GM12875 (cell line): ENCODE data around the gene GPR160.
"Not testable (repeated sequence)": the region's sequence is repeated elsewhere in the genome, so short reads cannot be mapped to it uniquely, and the experiment has no call there.

Experiments used
- H3K4me3 ChIP-seq: one replicate; pipeline ENCODE4 v1.5.1; 2011; ENCODE audit warnings: low read depth, low read length, control low read depth
- TF ChIP-seq, protein P1 (sequence below): IDR thresholded peaks from 2 replicates; pipeline ENCODE4 v1.5.1; 2011; ENCODE audit warnings: low read depth, mild to moderate bottlenecking, control low read depth, inconsistent platforms, low read length, moderate library complexity, borderline replicate concordance; ENCODE audit not compliant: insufficient read depth

The GPR160 gene

GRCh38 chr3:170010498-170010897, 27.3 kb upstream of the GPR160 start:
- TF ChIP-seq, protein P1, sequence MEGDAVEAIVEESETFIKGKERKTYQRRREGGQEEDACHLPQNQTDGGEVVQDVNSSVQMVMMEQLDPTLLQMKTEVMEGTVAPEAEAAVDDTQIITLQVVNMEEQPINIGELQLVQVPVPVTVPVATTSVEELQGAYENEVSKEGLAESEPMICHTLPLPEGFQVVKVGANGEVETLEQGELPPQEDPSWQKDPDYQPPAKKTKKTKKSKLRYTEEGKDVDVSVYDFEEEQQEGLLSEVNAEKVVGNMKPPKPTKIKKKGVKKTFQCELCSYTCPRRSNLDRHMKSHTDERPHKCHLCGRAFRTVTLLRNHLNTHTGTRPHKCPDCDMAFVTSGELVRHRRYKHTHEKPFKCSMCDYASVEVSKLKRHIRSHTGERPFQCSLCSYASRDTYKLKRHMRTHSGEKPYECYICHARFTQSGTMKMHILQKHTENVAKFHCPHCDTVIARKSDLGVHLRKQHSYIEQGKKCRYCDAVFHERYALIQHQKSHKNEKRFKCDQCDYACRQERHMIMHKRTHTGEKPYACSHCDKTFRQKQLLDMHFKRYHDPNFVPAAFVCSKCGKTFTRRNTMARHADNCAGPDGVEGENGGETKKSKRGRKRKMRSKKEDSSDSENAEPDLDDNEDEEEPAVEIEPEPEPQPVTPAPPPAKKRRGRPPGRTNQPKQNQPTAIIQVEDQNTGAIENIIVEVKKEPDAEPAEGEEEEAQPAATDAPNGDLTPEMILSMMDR = no peak
- H3K4me3 ChIP-seq = no peak overlapping the region

DNA sequence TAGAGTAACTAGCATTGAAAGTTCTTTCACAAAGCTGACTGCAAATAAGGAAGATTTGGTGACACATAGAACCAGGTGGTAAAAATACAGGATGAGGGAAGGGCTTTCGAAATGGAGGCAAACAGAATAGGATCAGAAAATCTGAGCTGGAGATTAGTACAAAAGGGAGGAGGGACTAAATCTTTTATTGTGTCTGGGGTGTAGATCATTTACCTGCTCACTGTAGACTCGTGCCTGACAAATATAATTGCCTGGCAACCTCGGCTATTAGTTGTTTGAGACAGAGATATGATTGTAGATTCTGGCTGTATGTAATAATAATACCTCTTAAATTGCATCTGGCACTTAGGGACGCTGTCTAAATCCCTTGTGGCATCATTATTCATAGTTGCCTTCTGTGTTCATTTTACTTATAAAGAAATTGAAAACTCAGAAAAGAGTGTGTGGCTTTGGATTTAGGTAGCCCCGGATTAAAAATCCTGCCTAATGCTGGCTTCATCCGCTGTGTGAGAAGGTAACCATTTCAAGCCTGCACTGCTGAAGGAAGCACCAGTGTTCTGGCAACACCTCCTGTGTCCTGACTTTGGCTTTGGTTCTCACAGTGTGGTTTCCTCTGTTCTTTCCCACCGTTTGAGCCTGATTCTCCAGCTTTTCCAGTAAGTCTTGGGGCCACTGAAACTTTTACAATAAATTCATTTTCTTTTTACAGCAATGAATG, 25.0 kb upstream of the GPR160 start:
- TF ChIP-seq, protein P1 = no peak

GRCh38 chr3:170016057-170016456, 21.7 kb upstream of the GPR160 start:
- H3K4me3 ChIP-seq = no peak overlapping the region
- TF ChIP-seq, protein P1 = no peak

More for the DNA sequence above, 25.0 kb upstream of the GPR160 start:
- H3K4me3 ChIP-seq = no peak overlapping the region

GRCh38 chr3:170019306-170019705, 18.5 kb upstream of the GPR160 start:
- H3K4me3 ChIP-seq = not testable (repeated sequence)

- TF ChIP-seq, protein P1 = 0 out of 2 replicates have a peak, but pooled peaks have one; percentile 7
- no peak overlapping the region for H3K4me3 ChIP-seq
Measured at GRCh38 chr3:170021083-170021482, 16.7 kb upstream of the GPR160 start.

GRCh38 chr3:170022336-170022735, 15.5 kb upstream of the GPR160 start:
- TF ChIP-seq, protein P1 = no peak
- H3K4me3 ChIP-seq = no peak overlapping the region

DNA sequence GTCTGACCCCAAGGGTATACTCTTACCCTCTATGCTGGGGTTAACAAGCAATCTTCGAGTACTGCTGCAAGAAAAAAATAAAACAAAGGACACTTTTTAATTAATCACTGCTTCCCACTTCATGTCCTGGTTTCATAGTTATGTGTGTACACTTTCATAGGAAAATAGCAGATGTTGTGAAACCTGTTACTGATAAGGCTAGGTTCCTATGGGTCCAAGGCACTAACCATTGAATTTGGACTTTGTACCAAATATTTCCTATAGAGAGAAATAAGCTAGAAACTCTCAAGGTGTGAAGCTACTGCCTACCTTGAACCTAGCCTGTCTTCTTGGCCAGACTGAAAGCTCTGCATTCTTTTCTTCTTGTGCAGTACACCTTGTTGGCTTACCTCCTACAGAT, 14.6 kb upstream of the GPR160 start:
- TF ChIP-seq, protein P1 = no peak
- no peak overlapping the region for H3K4me3 ChIP-seq

GRCh38 chr3:170024581-170024980, 13.2 kb upstream of the GPR160 start:
- TF ChIP-seq, protein P1 = no peak
- no peak overlapping the region for H3K4me3 ChIP-seq
